GM23338 (cell line): ENCODE data around the gene TSEN2. TPM values are rescaled to one million over a fixed set of nuclear protein-coding genes. Genes with fewer than 3 reads are reported as not detected.

ENCODE experiments used
- ATAC-seq: fragments of 200-7000 bp; cut with Tn5 transposase; 3 replicates; pipeline ENCODE4 v1.9.1; 2020
- DNase-seq: peaks from one replicate; pipeline ENCODE4 v3.0.0-alpha.2; 2015; ENCODE audit warnings: low spot score
- H2AFZ ChIP-seq: fragments of 200-600 bp; sonication (generic); 2 replicates; pipeline ENCODE4 v1.8.0; 2016; ENCODE audit warnings: antibody characterized with exemption, mild to moderate bottlenecking, moderate library complexity
- H3F3A ChIP-seq: fragments of 200-600 bp; sonication (generic); replicated peaks from 2 replicates; pipeline ENCODE4 v1.8.0; 2017; ENCODE audit warnings: antibody characterized with exemption, mixed run types, low read depth
- H3K27ac ChIP-seq: fragments of 200-600 bp; sonication (generic); 2 replicates; pipeline ENCODE4 v1.6.1; 2016; ENCODE audit warnings: low read depth
- H3K27me3 ChIP-seq: fragments of 200-600 bp; sonication (generic); 2 replicates; pipeline ENCODE4 v1.8.0; 2016; ENCODE audit warnings: mild to moderate bottlenecking, mixed run types, moderate library complexity; ENCODE audit not compliant: insufficient read depth
- H3K36me3 ChIP-seq: fragments of 200-600 bp; sonication (generic); 2 replicates; pipeline ENCODE4 v1.8.0; 2016; ENCODE audit warnings: mild to moderate bottlenecking; ENCODE audit not compliant: insufficient read depth
- H3K4me1 ChIP-seq: fragments of 200-600 bp; sonication (generic); 2 replicates; pipeline ENCODE4 v1.8.0; 2016; ENCODE audit warnings: mild to moderate bottlenecking, moderate library complexity; ENCODE audit not compliant: insufficient read depth
- H3K4me2 ChIP-seq: fragments of 200-600 bp; sonication (generic); 2 replicates; pipeline ENCODE4 v1.7.1; 2017; ENCODE audit warnings: mixed run types
- H3K4me3 ChIP-seq: fragments of 200-600 bp; sonication (generic); 2 replicates; pipeline ENCODE4 v1.6.1; 2016; ENCODE audit warnings: mixed run types
- H3K79me2 ChIP-seq: fragments of 200-600 bp; sonication (generic); replicated peaks from 2 replicates; pipeline ENCODE4 v1.8.0; 2017; ENCODE audit warnings: mild to moderate bottlenecking; ENCODE audit not compliant: insufficient read depth
- H3K9me2 ChIP-seq: fragments of 200-600 bp; sonication (generic); 2 replicates; pipeline ENCODE4 v1.8.0; 2017; ENCODE audit not compliant: insufficient read depth
- H4K20me1 ChIP-seq: fragments of 200-600 bp; sonication (generic); replicated peaks from 2 replicates; pipeline ENCODE4 v1.8.0; 2017; ENCODE audit warnings: mild to moderate bottlenecking; ENCODE audit not compliant: insufficient read depth
- H3K27ac Mint-ChIP-seq: 2 replicates; pipeline ENCODE4 v1.8.0; 2020; ENCODE audit warnings: inconsistent platforms, mild to moderate bottlenecking, moderate library complexity, mixed read lengths
- H3K27me3 Mint-ChIP-seq: 3 replicates; pipeline ENCODE4 v1.8.0; 2022; ENCODE audit warnings: low read depth, mild to moderate bottlenecking, moderate library complexity, mixed read lengths, inconsistent platforms; ENCODE audit not compliant: insufficient read depth, poor library complexity
- H3K36me3 Mint-ChIP-seq: 3 replicates; pipeline ENCODE4 v1.8.0; 2021; ENCODE audit warnings: low read depth, mild to moderate bottlenecking, inconsistent platforms, moderate library complexity, mixed read lengths
- H3K4me1 Mint-ChIP-seq: 3 replicates; pipeline ENCODE4 v1.8.0; 2020; ENCODE audit warnings: mild to moderate bottlenecking, inconsistent platforms, mixed read lengths
- H3K4me3 Mint-ChIP-seq: 3 replicates; pipeline ENCODE4 v1.8.0; 2021; ENCODE audit warnings: moderate library complexity, mild to moderate bottlenecking, inconsistent platforms, mixed read lengths
- H3K9me3 Mint-ChIP-seq: 3 replicates; pipeline ENCODE4 v1.8.0; 2020; ENCODE audit warnings: moderate library complexity, mild to moderate bottlenecking, inconsistent platforms, mixed read lengths
- CREB1 ChIP-seq: fragments of 250-450 bp; sonication (Bioruptor Pico); IDR thresholded peaks from 2 replicates; pipeline ENCODE4 v1.5.0; 2020; ENCODE audit warnings: low read depth, mild to moderate bottlenecking, moderate library complexity
- EZH2 ChIP-seq: fragments of 200-600 bp; sonication (generic); IDR thresholded peaks from one replicate; pipeline ENCODE4 v1.8.0; 2017; ENCODE audit warnings: antibody characterized with exemption, mild to moderate bottlenecking, low read depth; ENCODE audit not compliant: unreplicated experiment
- EZH2phosphoT487 ChIP-seq: fragments of 200-600 bp; sonication (generic); IDR thresholded peaks from one replicate; pipeline ENCODE4 v1.8.1; 2018; ENCODE audit warnings: antibody characterized with exemption; ENCODE audit not compliant: unreplicated experiment
- JUNB ChIP-seq: IDR thresholded peaks from one replicate; pipeline ENCODE4 v1.6.1; 2016; ENCODE audit warnings: antibody characterized with exemption; ENCODE audit not compliant: unreplicated experiment
- NANOG ChIP-seq: IDR thresholded peaks from 2 replicates; pipeline ENCODE4 v1.6.1; 2016; ENCODE audit warnings: antibody characterized with exemption, borderline replicate concordance
- POLR2AphosphoS5 ChIP-seq: IDR thresholded peaks from 2 replicates; pipeline ENCODE4 v1.6.1; 2016; ENCODE audit warnings: antibody characterized with exemption, low read depth
- STAT1 ChIP-seq: IDR thresholded peaks from one replicate; pipeline ENCODE4 v1.6.1; 2016; ENCODE audit warnings: antibody characterized with exemption; ENCODE audit not compliant: unreplicated experiment
- ZNF114 ChIP-seq: fragments of 250-450 bp; sonication (Bioruptor Pico); IDR thresholded peaks from 2 replicates; pipeline ENCODE4 v1.5.0; 2020; ENCODE audit warnings: mild to moderate bottlenecking, moderate library complexity
- ZNF331 ChIP-seq: fragments of 250-450 bp; sonication (Bioruptor Pico); IDR thresholded peaks from 2 replicates; pipeline ENCODE4 v1.5.0; 2020; ENCODE audit warnings: low read depth, mild to moderate bottlenecking, moderate library complexity
- polyA plus RNA-seq: library from polyadenylated mRNA; unstranded; fragments of >200 nt; fragmentation: Nextera tagmentation; extraction: Ambion mirVana; gene quantifications from 2 replicates; pipeline ENCODE4 v1.2.1, GENCODE V29; 2016
- total RNA-seq: library from RNA; depleted of rRNA; stranded (reverse); fragments of >200 nt; shearing (Covaris generic); gene quantifications from 2 replicates; pipeline ENCODE4 v1.2.3, GENCODE V29; 2014
- TF ChIP-seq, protein P1 (sequence below), 2 experiments: fragments of 200-600 bp in 1 of 2; sonication (generic) in 1 of 2; conservative IDR thresholded peaks; 2 replicates each; pipeline versions ENCODE4 v1.5.1 to v1.6.1; 2016 to 2017; ENCODE audit warnings: antibody characterized with exemption in 2 of 2, low read depth in 2 of 2, mild to moderate bottlenecking in 2 of 2, moderate library complexity in 1 of 2
- TF ChIP-seq, protein P2 (sequence below): fragments of 250-450 bp; sonication (Bioruptor Pico); IDR thresholded peaks from 2 replicates; pipeline ENCODE4 v1.5.0; 2020; ENCODE audit warnings: mild to moderate bottlenecking, moderate library complexity
- TF ChIP-seq, protein P3 (sequence below): IDR thresholded peaks from one replicate; pipeline ENCODE4 v1.6.1; 2018; ENCODE audit warnings: antibody characterized with exemption; ENCODE audit not compliant: unreplicated experiment

TSEN2 gene
- total and polyA plus RNA-seq, 2 experiments from 2014 or later: 27.7 to 30.0 TPM

DNA sequence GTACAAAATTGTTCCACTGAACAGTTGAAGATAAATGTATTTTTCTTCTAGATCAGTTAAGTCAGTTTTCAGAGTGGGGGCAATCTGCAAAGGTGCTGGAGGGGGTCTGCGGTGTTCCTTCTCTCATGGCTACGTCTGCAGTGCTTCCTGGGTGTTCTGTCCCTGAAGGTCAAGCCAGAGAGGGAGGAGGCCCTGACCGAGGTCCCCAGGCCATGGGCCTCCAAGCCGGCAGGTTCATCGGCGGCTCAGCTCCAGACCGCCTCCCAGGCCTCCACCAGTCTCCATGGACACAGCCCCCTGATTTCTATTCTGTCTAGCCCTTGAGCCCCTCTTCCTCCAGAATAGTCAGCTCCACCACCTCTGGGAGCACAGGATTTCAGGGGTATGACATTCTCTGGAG, 28.5 kb upstream of the TSEN2 start (continued):
- TF ChIP-seq, protein P1, sequence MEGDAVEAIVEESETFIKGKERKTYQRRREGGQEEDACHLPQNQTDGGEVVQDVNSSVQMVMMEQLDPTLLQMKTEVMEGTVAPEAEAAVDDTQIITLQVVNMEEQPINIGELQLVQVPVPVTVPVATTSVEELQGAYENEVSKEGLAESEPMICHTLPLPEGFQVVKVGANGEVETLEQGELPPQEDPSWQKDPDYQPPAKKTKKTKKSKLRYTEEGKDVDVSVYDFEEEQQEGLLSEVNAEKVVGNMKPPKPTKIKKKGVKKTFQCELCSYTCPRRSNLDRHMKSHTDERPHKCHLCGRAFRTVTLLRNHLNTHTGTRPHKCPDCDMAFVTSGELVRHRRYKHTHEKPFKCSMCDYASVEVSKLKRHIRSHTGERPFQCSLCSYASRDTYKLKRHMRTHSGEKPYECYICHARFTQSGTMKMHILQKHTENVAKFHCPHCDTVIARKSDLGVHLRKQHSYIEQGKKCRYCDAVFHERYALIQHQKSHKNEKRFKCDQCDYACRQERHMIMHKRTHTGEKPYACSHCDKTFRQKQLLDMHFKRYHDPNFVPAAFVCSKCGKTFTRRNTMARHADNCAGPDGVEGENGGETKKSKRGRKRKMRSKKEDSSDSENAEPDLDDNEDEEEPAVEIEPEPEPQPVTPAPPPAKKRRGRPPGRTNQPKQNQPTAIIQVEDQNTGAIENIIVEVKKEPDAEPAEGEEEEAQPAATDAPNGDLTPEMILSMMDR (conservative IDR thresholded peaks at IDR 0.05; ENCODE audit: low read depth in 2 of 2): no peak
- TF ChIP-seq, protein P2, sequence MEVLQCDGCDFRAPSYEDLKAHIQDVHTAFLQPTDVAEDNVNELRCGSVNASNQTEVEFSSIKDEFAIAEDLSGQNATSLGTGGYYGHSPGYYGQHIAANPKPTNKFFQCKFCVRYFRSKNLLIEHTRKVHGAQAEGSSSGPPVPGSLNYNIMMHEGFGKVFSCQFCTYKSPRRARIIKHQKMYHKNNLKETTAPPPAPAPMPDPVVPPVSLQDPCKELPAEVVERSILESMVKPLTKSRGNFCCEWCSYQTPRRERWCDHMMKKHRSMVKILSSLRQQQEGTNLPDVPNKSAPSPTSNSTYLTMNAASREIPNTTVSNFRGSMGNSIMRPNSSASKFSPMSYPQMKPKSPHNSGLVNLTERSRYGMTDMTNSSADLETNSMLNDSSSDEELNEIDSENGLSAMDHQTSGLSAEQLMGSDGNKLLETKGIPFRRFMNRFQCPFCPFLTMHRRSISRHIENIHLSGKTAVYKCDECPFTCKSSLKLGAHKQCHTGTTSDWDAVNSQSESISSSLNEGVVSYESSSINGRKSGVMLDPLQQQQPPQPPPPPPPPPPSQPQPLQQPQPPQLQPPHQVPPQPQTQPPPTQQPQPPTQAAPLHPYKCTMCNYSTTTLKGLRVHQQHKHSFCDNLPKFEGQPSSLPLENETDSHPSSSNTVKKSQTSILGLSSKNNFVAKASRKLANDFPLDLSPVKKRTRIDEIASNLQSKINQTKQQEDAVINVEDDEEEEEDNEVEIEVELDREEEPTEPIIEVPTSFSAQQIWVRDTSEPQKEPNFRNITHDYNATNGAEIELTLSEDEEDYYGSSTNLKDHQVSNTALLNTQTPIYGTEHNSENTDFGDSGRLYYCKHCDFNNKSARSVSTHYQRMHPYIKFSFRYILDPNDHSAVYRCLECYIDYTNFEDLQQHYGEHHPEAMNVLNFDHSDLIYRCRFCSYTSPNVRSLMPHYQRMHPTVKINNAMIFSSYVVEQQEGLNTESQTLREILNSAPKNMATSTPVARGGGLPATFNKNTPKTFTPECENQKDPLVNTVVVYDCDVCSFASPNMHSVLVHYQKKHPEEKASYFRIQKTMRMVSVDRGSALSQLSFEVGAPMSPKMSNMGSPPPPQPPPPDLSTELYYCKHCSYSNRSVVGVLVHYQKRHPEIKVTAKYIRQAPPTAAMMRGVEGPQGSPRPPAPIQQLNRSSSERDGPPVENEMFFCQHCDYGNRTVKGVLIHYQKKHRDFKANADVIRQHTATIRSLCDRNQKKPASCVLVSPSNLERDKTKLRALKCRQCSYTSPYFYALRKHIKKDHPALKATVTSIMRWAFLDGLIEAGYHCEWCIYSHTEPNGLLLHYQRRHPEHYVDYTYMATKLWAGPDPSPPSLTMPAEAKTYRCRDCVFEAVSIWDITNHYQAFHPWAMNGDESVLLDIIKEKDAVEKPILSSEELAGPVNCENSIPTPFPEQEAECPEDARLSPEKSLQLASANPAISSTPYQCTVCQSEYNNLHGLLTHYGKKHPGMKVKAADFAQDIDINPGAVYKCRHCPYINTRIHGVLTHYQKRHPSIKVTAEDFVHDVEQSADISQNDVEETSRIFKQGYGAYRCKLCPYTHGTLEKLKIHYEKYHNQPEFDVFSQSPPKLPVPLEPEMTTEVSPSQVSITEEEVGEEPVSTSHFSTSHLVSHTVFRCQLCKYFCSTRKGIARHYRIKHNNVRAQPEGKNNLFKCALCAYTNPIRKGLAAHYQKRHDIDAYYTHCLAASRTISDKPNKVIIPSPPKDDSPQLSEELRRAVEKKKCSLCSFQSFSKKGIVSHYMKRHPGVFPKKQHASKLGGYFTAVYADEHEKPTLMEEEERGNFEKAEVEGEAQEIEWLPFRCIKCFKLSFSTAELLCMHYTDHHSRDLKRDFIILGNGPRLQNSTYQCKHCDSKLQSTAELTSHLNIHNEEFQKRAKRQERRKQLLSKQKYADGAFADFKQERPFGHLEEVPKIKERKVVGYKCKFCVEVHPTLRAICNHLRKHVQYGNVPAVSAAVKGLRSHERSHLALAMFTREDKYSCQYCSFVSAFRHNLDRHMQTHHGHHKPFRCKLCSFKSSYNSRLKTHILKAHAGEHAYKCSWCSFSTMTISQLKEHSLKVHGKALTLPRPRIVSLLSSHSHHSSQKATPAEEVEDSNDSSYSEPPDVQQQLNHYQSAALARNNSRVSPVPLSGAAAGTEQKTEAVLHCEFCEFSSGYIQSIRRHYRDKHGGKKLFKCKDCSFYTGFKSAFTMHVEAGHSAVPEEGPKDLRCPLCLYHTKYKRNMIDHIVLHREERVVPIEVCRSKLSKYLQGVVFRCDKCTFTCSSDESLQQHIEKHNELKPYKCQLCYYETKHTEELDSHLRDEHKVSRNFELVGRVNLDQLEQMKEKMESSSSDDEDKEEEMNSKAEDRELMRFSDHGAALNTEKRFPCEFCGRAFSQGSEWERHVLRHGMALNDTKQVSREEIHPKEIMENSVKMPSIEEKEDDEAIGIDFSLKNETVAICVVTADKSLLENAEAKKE (CRISPR knock-in tag): no peak
- TF ChIP-seq POLR2AphosphoS5: no peak

DNA sequence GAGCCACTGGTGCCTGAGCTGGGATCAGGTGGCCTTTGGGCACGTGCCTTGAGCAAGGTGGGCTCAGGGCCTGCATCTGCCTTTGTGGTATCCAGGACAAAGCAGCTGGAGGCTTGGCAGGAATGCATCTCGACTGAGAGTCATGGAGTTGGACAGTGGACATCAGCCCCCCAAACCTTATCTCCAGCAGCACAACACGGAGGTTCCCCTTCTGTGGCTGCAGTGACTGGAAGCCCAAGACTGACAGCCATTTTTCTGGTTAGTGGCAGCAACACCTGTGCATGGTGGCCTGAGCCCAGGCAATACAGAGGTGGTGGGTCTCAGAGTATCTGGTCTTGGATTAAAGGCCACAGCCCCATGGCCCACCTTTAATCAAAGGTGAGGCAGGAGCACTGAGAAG, 27.8 kb upstream of the TSEN2 start:
- H3K4me3 Mint-ChIP-seq: no peak overlapping the region
- peaks cover 2% of the 10 kb centered on the region for H3K27me3 Mint-ChIP-seq
- peaks cover 3% of the 10 kb centered on the region; the same call in 2 of the 3 replicates for H3K4me1 Mint-ChIP-seq
- no peak overlapping the region for H2AFZ ChIP-seq
- no peak for ATAC-seq
- no peak overlapping the region for H3K4me2 ChIP-seq
- H3K27ac Mint-ChIP-seq: no peak overlapping the region
- H3K36me3 Mint-ChIP-seq: no peaks in the 10 kb centered on the region
- no peak overlapping the region for H3K4me3 ChIP-seq
- no peaks in the 10 kb centered on the region for H3K27me3 ChIP-seq
- H4K20me1 ChIP-seq: no peaks in the 10 kb centered on the region
- H3K9me2 ChIP-seq: 0 out of 2 replicates have a peak, but pooled peaks cover 4% of the 10 kb centered on the region
- no peak overlapping the region for H3K27ac ChIP-seq
- no peaks in the 10 kb centered on the region for H3K79me2 ChIP-seq
- H3F3A ChIP-seq: no peaks in the 10 kb centered on the region
- H3K4me1 ChIP-seq: no peaks in the 10 kb centered on the region
- no peaks in the 10 kb centered on the region for H3K9me3 Mint-ChIP-seq
- DNase-seq: no peak
- no peaks in the 10 kb centered on the region for H3K36me3 ChIP-seq
- TF ChIP-seq POLR2AphosphoS5 (no peak), JUNB (no peak), STAT1 (no peak), EZH2 (no peak), EZH2phosphoT487 (no peak), ZNF331 (CRISPR knock-in tag) (no peak), CREB1 (CRISPR knock-in tag) (no peak), NANOG (no peak), ZNF114 (CRISPR knock-in tag) (no peak)
- TF ChIP-seq, protein P1 (conservative IDR thresholded peaks at IDR 0.05; ENCODE audit: low read depth in 2 of 2): no peak
- TF ChIP-seq, protein P3, sequence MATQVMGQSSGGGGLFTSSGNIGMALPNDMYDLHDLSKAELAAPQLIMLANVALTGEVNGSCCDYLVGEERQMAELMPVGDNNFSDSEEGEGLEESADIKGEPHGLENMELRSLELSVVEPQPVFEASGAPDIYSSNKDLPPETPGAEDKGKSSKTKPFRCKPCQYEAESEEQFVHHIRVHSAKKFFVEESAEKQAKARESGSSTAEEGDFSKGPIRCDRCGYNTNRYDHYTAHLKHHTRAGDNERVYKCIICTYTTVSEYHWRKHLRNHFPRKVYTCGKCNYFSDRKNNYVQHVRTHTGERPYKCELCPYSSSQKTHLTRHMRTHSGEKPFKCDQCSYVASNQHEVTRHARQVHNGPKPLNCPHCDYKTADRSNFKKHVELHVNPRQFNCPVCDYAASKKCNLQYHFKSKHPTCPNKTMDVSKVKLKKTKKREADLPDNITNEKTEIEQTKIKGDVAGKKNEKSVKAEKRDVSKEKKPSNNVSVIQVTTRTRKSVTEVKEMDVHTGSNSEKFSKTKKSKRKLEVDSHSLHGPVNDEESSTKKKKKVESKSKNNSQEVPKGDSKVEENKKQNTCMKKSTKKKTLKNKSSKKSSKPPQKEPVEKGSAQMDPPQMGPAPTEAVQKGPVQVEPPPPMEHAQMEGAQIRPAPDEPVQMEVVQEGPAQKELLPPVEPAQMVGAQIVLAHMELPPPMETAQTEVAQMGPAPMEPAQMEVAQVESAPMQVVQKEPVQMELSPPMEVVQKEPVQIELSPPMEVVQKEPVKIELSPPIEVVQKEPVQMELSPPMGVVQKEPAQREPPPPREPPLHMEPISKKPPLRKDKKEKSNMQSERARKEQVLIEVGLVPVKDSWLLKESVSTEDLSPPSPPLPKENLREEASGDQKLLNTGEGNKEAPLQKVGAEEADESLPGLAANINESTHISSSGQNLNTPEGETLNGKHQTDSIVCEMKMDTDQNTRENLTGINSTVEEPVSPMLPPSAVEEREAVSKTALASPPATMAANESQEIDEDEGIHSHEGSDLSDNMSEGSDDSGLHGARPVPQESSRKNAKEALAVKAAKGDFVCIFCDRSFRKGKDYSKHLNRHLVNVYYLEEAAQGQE: no peak
